ENCODE data around the gene OBP2B.

DNA sequence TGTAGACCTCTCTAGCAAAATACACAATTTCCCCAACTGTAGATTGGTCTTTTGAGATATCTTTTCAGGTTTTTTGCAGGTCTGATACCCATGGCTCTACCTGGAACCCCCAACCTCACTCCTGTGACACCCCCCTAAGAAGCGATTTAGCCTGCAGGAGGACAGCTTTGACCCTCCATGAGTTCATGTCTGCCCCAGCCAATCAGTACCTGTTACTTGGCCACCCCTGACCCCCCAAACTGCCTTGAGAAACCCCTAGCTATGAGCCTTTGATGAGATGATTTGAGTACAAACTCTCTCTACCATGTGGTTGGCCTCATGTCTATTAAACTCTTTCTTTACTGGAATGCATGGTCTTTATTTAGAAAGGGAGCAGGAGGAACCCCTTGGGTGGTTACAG lies 40.3 kb upstream of the OBP2B start:
- TF ChIP-seq, protein P1, sequence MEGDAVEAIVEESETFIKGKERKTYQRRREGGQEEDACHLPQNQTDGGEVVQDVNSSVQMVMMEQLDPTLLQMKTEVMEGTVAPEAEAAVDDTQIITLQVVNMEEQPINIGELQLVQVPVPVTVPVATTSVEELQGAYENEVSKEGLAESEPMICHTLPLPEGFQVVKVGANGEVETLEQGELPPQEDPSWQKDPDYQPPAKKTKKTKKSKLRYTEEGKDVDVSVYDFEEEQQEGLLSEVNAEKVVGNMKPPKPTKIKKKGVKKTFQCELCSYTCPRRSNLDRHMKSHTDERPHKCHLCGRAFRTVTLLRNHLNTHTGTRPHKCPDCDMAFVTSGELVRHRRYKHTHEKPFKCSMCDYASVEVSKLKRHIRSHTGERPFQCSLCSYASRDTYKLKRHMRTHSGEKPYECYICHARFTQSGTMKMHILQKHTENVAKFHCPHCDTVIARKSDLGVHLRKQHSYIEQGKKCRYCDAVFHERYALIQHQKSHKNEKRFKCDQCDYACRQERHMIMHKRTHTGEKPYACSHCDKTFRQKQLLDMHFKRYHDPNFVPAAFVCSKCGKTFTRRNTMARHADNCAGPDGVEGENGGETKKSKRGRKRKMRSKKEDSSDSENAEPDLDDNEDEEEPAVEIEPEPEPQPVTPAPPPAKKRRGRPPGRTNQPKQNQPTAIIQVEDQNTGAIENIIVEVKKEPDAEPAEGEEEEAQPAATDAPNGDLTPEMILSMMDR (IDR thresholded peaks at IDR 0.05) = no peak
- TF ChIP-seq EP300 (IDR thresholded peaks at IDR 0.05) (no peak), POLR2AphosphoS5 (IDR thresholded peaks at IDR 0.05) (no peak)

All from suprapubic skin (tissue), 4 donors.